ENCODE data around the gene FNBP1. TPM values are rescaled to one million over a fixed set of nuclear protein-coding genes. Genes with fewer than 3 reads are reported as not detected.

The FNBP1 gene
- total and polyA plus RNA-seq, 2 of the 13 experiments (the other 11 are each of a cell fraction or from before 2014, with no cell fraction given), result 5.4 to 19.5 TPM

GRCh38 chr9:130043654-130044623 lies 950 bp upstream of the FNBP1 start (continued):
- TF ChIP-seq SRSF1 (optimal IDR thresholded peaks at IDR 0.05; ENCODE audit: low read depth, low read length), result no peak
- TF ChIP-seq SP5 (CRISPR knock-in tag; IDR thresholded peaks at IDR 0.05; ENCODE audit: borderline replicate concordance, low read depth), result peak; percentile 72
- TF ChIP-seq RFXAP (CRISPR knock-in tag; IDR thresholded peaks at IDR 0.05; ENCODE audit: borderline replicate concordance), result no peak
- peak; percentile 97 for TF ChIP-seq ZNF777 (CRISPR knock-in tag; IDR thresholded peaks at IDR 0.05)
- TF ChIP-seq EP300 (IDR thresholded peaks at IDR 0.05; ENCODE audit: low read depth in 2 of 2, low read length in 2 of 2), result no peak
- 0 out of 2 replicates have a peak, but pooled peaks have one; percentile 24 for TF ChIP-seq EP300 (CRISPR knock-in tag; IDR thresholded peaks at IDR 0.05; ENCODE audit: borderline replicate concordance)
- peak; percentile 67; the same call in 1 of the 2 replicates for TF ChIP-seq ZGPAT (CRISPR knock-in tag; IDR thresholded peaks at IDR 0.05)
- no peak for TF ChIP-seq ZNF503 (CRISPR knock-in tag; IDR thresholded peaks at IDR 0.05)
- no peak for TF ChIP-seq ZNF30 (CRISPR knock-in tag; IDR thresholded peaks at IDR 0.05)
- TF ChIP-seq ZZZ3 (CRISPR knock-in tag; IDR thresholded peaks at IDR 0.05; ENCODE audit: borderline replicate concordance), result no peak
- TF ChIP-seq ZNF639 (CRISPR knock-in tag; conservative IDR thresholded peaks at IDR 0.05), result no peak
